ENCODE data around the gene SCFD2.

DNA sequence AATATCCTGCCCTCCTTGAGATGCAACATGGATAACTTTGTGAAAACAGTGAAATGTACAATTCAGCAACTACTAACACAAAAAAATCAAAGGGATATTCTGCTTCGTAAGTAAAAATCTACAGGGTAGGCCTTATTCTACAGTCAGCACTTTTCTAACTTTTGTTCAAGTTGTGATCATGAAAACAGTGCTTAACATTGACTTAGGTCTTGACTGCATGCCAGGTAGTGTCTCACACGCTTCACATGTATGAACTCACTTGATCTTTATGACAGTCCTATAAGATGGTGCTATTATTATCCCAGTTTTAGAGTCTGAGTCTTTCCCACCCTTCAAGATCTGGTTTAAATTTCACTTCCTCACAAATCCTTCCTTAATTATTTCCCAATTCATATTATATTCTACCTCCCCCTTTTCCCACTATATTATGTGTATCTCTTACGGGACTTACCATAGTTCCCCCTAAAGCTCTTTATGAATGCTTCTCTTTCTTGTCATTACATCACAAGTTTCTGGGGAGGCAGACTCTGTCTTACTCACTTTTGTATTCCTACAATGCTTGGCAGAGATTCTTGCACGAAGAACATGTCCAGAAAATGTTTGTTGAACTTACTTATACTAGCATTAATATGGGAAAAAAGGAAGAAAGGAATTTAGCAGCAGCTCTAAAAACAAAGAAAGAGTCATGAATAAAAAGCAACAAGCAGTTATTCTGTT is 179.8 kb downstream of the SCFD2 start:
- TF ChIP-seq FOSB (CRISPR knock-in tag; IDR thresholded peaks at IDR 0.05) (no peak), SREBF2 (IDR thresholded peaks at IDR 0.05) (no peak), KDM1A (IDR thresholded peaks at IDR 0.05; ENCODE audit: low read depth) (no peak), NPAS2 (CRISPR knock-in tag; IDR thresholded peaks at IDR 0.05; ENCODE audit: borderline replicate concordance) (no peak), CBX8 (IDR thresholded peaks at IDR 0.05) (no peak), POLR2A (IDR thresholded peaks at IDR 0.05; ENCODE audit: low read length) (no peak), RARB (CRISPR knock-in tag; IDR thresholded peaks at IDR 0.05) (no peak), CHD2 (IDR thresholded peaks at IDR 0.05; ENCODE audit: low read length, partially characterized antibody) (no peak), SMC3 (IDR thresholded peaks at IDR 0.05) (no peak)
- TF ChIP-seq, protein P1, sequence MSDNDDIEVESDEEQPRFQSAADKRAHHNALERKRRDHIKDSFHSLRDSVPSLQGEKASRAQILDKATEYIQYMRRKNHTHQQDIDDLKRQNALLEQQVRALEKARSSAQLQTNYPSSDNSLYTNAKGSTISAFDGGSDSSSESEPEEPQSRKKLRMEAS (IDR thresholded peaks at IDR 0.05), result no peak
- TF ChIP-seq, protein P2, sequence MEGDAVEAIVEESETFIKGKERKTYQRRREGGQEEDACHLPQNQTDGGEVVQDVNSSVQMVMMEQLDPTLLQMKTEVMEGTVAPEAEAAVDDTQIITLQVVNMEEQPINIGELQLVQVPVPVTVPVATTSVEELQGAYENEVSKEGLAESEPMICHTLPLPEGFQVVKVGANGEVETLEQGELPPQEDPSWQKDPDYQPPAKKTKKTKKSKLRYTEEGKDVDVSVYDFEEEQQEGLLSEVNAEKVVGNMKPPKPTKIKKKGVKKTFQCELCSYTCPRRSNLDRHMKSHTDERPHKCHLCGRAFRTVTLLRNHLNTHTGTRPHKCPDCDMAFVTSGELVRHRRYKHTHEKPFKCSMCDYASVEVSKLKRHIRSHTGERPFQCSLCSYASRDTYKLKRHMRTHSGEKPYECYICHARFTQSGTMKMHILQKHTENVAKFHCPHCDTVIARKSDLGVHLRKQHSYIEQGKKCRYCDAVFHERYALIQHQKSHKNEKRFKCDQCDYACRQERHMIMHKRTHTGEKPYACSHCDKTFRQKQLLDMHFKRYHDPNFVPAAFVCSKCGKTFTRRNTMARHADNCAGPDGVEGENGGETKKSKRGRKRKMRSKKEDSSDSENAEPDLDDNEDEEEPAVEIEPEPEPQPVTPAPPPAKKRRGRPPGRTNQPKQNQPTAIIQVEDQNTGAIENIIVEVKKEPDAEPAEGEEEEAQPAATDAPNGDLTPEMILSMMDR (IDR thresholded peaks at IDR 0.05), result no peak
- TF ChIP-seq, protein P3, sequence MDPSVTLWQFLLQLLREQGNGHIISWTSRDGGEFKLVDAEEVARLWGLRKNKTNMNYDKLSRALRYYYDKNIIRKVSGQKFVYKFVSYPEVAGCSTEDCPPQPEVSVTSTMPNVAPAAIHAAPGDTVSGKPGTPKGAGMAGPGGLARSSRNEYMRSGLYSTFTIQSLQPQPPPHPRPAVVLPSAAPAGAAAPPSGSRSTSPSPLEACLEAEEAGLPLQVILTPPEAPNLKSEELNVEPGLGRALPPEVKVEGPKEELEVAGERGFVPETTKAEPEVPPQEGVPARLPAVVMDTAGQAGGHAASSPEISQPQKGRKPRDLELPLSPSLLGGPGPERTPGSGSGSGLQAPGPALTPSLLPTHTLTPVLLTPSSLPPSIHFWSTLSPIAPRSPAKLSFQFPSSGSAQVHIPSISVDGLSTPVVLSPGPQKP (IDR thresholded peaks at IDR 0.05; ENCODE audit: low read depth, low read length), result no peak
